GM13977 (cell line): Measurements from ENCODE around the gene KCNN1.
"Not testable (repeated sequence)": the region's sequence is repeated elsewhere in the genome, so short reads cannot be mapped to it uniquely, and the experiment has no call there.

Experiments
- DNase-seq: peaks from one replicate; pipeline ENCODE4 v3.0.0; 2012; ENCODE audit warnings: low spot score
- in situ Hi-C: fragments of 300-500 bp; cut with MboI; formaldehyde crosslinking; loops from one replicate; pipeline ENCODE4 v1.12.0; 2022; ENCODE audit warnings: low sequenced_read_pairs, low pct_unique_long_range_greater_than_20kb, mixed read lengths, inconsistent platforms; ENCODE audit not compliant: unreplicated experiment
- TF ChIP-seq, protein P1 (sequence below): IDR thresholded peaks from 2 replicates; pipeline ENCODE4 v1.5.1; 2012; ENCODE audit warnings: mild to moderate bottlenecking, control low read depth; ENCODE audit not compliant: insufficient read depth; ENCODE audit errors: extremely low read depth, missing control alignments

The KCNN1 gene

DNA sequence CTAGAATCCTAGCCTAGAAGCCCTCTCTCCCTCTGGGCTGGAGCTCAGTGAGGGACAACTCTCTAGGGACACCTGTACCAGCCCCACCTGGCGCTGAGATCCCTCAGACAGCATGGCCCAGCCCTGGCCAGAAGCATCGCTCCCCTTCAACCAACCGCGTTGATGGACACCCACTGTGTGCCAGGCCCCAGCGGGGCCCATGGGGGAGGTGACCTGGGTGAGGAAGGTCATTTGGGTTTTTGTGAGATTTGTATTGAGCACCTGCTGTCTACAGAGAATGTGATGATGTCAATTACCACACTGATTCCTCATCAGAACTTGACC is 31.9 kb downstream of the KCNN1 start:
- TF ChIP-seq, protein P1, sequence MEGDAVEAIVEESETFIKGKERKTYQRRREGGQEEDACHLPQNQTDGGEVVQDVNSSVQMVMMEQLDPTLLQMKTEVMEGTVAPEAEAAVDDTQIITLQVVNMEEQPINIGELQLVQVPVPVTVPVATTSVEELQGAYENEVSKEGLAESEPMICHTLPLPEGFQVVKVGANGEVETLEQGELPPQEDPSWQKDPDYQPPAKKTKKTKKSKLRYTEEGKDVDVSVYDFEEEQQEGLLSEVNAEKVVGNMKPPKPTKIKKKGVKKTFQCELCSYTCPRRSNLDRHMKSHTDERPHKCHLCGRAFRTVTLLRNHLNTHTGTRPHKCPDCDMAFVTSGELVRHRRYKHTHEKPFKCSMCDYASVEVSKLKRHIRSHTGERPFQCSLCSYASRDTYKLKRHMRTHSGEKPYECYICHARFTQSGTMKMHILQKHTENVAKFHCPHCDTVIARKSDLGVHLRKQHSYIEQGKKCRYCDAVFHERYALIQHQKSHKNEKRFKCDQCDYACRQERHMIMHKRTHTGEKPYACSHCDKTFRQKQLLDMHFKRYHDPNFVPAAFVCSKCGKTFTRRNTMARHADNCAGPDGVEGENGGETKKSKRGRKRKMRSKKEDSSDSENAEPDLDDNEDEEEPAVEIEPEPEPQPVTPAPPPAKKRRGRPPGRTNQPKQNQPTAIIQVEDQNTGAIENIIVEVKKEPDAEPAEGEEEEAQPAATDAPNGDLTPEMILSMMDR, result no peak
- no peak for DNase-seq
- in situ Hi-C loops, result no loop called here

DNA sequence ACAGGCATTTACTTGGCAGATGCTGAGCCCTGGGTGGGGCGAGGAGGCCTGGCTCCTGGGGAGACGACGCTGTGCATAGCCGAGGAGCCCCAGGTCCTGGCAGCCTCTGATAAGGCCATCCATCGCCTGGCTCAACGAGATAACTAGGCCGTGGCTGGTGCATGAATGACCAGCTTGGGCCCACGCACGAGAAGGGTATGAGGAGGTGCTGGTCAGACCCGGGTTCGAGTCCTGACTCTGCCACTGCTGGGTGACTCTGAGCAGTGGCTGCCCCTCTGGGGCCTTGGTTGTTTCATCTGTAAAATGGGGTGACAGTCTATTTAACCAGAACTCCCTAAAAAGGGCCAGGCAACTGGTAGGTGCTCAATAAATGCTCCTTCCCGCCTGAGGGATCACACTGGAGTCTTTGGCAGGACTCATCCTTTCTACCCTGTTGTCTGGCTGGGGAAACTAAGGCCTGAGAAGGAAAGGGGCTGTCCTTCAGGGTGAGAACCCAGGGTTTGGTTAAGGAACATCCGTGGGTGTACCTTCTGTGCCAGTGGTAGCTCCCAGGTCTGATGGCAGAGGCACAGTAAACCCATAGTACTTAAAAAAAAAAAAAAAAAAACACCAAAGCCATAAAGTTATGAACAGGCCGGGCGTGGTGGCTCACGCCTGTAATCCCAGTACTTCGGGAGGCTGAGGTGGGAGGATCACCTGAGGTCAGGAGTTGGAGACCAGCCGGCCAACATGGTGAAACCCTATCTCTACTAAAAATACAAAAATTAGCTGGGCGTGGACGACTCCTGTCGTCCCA is 33.0 kb downstream of the KCNN1 start:
- no peak for DNase-seq
- TF ChIP-seq, protein P1, result no peak
- in situ Hi-C loops, result no loop called here

DNA sequence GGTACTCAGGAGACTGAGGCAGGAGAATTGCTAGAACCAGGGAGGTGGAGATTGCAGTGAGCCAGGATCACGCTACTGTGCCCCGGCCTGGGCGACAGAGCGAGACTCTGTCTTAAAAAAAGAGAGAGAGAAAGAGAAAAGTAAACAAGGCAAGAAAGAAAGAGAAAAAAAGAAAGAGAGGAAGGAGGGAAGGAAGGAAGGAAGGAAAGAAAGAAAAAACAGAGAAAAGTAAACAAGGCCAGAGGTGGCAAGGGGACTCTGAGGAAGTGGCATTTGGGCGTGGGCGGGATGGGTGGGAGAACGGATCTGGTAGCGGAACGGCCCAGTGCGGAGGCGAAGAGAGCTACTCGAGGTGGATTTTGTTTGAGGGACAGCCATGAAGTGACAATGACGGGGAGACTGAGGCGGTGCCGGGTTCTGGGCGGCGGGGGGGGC is 33.6 kb downstream of the KCNN1 start:
- TF ChIP-seq, protein P1, result no peak
- no peak for DNase-seq
- in situ Hi-C loops, result no loop called here

DNA sequence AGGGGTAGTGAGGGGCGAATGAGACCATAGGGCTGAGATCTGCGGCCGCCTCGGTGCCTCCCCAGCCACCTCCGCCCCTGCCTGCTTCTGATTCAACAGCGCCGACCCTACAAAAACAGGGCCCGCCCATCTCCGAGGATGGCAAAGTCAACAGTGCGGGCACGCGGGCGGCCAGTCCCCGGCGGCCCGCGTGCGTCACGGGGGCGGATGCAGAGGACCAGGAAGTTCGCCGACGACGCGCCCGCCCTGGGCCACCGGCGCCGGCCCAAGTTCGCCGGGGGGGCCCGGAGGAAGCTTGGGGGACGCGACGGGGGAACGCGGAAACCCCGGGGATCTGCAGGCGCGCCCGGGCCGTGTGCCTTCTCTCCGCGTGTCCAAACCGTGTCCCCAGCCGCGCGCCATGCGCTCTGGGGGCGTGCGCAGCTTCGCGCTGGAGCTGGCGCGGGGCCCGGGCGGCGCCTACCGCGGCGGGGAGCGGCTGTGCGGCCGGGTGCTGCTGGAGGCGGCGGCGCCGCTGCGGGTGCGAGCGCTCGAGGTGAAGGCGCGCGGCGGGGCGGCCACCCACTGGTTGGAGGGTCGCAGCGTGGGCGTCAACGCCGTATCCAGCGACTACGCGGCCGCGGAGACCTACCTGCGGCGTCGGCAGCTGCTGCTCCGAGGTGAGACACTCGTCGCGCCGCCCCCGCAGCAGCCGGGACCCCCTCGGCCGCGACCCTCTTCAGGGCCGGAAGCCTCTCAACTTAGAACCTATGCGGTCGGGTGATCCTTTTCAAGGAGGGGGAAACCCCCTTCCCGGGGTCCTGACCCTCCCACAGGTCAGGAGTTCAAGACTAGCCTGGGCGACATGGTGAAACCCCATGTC is 34.2 kb downstream of the KCNN1 start:
- DNase-seq, result peak; percentile 94
- TF ChIP-seq, protein P1, result no peak
- in situ Hi-C loops, result no loop called here

DNA sequence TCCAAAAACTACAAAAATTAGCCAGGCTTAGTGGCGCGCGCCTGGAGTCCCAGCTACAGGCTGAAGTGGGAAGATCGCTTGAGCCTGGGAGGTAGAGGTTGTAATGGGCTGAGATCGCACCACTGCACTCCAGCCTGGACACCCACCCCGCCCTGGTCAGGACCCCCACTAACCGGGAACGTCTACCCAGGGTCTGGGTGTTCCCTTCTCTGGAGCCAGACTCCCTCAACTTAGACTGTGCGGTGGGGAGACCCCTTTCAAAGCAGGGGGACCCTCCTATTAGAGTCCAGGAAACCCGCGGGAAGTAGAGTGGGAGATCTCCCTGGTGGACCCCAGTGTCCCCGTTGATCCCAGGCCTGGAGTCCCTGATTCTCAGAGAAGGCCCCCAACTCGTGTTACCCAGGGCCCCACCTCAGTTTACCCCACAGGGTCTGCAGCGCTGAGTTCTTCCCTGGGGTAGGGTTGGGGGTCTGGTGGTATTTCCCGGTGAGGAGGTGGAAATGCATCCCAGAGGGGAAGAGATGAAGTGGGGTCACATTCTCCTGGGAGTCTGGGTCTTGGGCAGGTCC is 35.0 kb downstream of the KCNN1 start:
- TF ChIP-seq, protein P1, result no peak
- DNase-seq, result no peak
- in situ Hi-C loops, result no loop called here

DNA sequence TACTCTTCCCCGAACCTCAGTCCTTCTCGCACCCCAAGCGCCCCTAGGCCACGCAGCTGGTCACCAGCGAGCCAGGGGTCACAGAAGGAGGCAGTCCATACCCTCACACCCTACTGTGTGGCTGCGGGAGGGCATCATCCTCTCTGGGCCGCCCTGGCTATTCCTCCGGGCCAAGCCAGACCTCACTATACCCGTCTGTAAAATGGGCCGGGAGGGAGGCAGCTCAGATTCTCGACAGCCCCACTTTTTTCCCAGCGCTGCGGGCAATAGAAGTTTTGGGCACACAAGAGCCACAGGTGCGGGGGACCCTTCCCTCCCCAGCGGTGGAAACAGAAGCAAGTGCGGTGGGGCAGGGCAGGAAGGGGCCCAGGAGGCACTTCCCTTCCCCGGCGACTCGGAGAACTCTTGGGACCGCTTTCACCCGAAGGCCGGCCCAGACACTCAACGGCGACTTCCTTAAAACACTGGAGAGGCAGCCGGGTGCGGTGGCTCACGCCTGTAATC is 35.5 kb downstream of the KCNN1 start:
- DNase-seq, result no peak

DNA sequence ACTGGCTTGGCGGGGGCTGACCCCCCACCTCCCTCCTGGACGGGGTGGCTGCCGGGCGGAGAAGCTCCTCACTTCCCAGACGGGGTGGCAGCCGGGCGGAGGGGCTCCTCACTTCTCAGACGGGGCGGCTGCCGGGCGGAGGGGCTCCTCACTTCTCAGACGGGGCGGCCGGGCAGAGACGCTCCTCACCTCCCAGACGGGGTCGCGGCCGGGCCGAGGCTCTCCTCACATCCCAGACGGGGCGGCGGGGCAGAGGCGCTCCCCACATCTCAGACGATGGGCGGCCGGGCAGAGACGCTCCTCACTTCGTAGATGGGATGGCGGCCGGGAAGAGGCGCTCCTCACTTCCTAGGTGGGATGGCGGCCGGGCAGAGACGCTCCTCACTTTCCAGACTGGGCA is 38.8 kb downstream of the KCNN1 start:
- not testable (repeated sequence) for DNase-seq
- in situ Hi-C loops, result loop anchor here (5.0 kb wide), 1 partner anchor 52 kb away; no protein-coding TSS in a partner anchor

More for the DNA sequence above, 35.5 kb downstream of the KCNN1 start:
- in situ Hi-C loops, result no loop called here
- TF ChIP-seq, protein P1, result no peak
